GM19239 (cell line): ENCODE data around the gene SHISA5.

Experiments used
- DNase-seq: peaks from one replicate; pipeline ENCODE4 v3.0.0; 2011; ENCODE audit warnings: low spot score; ENCODE audit not compliant: insufficient read length
- FAIRE-seq: peaks from 2 replicates; lab custom pipeline; 2011; peaks lifted over from hg19 to GRCh38; lab: Jason Lieb, UNC

SHISA5 gene

DNA sequence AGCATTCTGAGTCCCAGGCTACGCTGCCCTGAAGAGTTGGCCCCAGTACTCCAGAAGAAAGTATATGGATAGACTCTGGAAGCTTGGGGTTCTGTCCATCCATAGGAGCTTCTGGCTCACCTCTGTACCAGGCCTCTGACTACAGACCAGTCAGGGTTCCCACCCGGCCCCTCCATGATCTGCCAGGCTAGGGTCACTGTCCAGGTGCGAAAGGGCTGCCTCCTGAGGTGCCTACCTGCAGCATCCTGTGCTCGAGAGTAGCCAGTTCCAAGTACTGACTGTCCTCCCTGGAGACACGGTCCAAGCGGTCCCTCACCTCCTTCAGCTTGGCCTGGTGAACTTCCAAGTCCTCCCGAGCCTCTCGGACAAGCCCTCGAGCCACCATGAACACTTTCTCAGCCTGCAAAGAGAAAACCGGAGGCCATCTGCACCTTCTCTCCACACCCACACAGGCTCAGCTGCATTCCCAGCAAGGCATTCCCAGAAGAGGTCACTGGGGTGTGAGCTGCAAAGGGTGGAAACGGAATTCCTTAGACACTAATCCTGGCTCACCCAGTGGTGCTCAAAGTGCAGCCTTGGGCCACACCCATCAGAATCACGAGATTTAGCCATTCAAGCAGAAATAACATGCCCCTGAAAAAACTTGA lies 70.4 kb downstream of the SHISA5 start:
- FAIRE-seq = no peak
- no peak for DNase-seq

DNA sequence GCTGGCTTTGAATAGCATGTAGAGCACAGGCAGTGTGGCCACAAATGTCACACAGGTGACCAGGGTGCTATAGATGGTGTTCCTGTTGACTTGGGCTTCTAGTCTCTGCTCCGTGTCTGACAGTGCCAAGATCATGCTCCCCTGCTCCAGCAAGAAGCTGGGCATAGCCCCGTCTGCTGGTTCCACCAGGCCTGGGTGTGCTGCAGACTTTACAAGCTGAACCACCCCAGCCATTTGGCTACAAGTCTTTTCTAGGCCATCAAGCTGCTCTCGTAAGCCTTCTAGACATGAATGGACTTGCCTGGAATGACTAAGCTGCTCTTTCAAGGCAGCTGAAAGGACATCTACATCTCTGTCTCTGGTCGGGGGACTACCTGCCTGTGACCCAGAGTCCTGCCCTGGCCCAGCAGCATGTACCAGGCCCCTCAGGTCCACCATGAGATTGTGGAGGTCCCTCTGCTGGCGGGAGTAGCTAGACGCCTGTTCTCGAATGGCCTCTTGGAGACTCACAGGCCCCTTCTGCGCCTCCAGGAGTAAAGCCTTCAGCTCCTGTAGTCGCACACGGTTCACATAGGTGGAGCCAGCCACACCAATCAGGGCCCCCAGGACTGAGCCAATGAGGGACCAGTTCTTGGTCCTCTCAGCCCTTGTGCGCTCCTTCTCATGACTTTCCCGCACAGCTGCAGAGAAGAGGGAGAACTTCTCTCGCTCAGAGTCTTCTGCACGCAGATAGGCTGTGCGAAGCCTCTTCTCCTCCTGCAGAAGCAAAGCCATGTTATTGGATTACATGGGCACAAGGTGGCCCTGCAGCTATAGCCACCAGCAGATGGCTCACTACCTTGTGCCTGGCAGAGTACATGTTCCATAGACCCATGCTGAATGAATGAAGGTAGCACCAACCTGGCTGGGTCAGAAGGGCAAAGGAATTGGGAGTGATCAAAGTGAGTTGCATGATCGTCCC lies 71.3 kb downstream of the SHISA5 start:
- no peak for DNase-seq
- FAIRE-seq = no peak

DNA sequence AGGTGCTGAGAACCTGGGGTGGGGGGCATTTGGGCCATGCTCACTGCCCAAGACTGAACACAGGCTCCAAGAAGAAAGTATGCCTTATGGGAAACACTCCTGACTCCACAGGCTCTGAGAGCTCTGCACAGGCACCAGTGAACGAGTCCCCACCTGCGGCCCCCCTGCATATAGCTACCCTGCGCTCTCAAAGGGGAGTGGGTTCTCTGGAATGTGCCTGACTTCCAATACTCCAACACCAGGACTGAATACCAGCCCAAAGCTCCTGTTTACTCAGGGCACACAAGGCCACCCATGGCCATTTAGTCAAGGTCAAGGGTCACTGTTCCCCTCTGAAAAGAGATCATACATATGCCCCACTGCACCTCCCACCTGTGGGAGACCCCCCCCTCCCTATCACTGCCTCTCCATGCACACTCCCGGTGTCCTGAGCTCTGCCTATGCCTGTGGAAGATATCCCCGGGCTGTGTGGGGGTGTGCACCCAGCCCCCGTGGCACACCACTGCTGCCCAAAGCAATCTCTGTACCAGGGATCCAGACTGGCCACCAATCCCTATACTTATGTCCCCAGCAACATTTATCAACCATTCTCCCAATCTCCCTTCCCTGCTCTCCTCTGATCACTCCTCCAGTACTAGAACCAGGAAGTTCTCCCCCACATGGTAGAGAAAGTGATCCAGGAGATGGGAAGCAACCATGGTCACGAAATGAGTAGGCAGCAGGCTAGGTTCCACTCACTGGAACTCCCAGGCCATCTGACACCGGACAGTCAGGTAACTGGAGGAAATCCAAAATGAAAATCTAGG lies 72.5 kb downstream of the SHISA5 start:
- no peak for DNase-seq
- FAIRE-seq = no peak

DNA sequence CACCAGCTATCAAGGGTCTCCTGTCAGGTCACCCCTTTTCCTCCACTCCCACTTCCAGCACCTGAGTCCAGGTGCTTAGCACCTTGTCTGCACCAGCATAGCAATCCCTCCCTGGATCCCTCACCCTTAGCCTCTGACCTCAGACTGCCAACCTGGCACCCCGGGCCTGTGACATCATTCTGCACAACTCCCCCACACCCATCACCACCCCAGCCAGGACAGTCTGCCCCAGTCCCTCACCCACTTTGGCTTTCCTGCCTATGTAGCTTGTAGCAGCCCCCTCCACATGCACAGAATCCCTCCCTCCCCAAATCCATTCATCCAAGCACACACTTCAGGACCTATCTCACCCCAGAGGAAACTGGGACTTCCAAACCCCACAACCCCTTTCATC lies 73.3 kb downstream of the SHISA5 start:
- FAIRE-seq (no peak), DNase-seq (no peak)

DNA sequence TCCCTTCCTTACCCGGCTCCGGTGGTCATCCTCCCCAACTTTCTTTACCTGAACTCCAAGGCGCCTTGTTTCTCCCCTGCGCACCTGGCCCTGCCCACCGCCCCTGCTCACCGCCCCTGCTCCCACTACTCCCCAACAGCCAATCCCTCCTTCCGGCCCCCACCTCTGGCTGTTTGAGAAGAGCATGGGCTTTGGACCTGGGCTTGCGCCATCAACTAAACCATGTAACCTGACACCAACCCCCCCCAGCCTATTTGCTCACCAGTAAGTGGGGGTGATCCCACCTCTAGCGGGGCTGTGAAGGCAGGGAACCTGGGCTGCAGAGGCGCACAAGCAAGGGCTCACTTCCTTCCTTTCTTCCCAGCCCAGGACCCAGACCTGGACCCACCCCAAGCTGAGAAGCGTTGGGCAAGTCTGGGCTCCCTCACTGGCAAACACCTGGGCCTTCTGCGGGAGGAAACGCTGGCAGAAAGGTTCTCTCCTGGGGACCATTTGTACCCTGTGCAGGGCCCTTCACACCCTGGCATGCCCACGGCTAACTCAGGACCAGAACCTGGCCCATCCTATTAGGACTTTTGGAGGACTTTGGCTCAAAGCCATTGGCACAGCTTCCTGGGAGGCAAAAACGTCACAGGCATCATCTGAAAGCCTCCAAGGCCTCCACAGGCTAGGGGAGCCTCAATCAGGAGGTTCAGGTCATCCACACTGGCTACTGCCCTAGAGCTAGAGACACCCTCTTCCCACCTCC lies 73.8 kb downstream of the SHISA5 start, which contains the start of gene PLXNB1:
Gene PLXNB1, minus strand, starts transcription at position 127 of the 748 bp plus-strand sequence. CDS start 5,475 bp downstream, outside the sequence.
- DNase-seq (no peak), FAIRE-seq (no peak)

DNA sequence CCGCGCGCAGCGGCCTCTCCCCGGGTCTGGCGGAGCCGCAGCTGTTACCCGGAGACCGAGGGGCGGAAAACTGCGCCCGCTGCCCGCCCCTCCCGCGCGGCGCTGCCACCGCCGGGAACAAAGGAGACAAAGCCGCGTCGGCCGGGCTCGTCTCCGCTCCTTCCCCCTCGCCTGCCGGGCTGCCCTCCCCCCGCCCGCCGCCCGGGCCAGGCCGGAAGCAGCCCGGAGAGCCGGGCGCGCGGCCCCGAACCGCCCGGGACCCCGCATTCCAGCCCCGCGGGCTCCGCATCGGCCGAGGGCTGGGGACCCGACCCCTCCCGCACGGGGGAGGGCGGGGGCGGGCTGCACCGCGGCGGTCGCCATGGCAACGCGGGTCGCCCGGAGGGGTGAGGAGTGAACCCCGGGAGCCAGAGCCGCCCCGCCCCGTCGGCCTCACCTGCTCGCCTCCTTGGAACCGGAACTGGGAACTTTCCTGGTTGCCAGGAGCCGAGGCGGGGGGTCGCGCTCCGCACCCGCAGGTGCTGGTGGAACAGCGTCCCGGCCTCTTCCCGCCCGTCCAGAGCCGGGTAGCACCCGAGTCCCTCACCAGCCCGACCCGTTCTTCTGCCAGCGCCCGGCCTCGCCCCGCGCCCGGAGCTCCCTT lies 74.5 kb downstream of the SHISA5 start:
- FAIRE-seq = peak; percentile 71
- peak; percentile 78 for DNase-seq

DNA sequence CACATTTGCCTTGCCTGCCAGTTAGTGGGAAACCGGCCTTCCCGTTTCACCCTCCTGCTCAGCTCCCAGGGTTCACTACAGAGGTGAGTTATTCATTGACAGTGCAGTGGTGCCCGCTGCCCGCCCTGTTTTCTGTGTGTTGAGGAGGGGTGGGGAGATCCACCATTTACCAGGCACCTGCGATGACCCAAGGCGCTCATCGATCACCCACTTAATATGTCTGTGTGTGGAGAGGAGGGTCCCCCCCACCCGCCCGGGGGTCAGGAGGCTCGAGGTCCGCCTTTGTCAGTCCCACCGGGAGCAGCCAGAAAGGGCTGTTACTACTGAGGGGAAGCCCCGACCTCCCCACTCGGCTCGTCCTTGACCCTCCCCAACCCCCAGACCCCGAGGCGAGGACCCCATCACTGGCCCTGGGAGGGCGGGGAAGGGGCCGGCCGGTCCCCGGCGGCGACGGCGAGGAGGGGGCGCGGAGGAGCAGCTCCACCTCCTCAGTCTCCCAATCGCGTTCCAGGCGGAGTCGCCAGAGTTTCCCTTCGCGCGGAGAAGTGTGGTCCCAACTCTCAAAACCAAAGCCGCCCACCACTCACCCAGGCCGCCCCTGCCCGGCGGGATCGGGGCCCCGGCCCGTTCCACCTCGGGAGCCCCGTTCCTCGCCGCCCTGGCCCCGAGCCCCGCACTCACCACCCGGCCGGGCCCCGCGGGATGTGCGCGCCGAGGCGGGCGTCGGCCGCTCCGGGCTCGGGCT lies 75.2 kb downstream of the SHISA5 start:
- FAIRE-seq (peak; percentile 26), DNase-seq (no peak)

DNA sequence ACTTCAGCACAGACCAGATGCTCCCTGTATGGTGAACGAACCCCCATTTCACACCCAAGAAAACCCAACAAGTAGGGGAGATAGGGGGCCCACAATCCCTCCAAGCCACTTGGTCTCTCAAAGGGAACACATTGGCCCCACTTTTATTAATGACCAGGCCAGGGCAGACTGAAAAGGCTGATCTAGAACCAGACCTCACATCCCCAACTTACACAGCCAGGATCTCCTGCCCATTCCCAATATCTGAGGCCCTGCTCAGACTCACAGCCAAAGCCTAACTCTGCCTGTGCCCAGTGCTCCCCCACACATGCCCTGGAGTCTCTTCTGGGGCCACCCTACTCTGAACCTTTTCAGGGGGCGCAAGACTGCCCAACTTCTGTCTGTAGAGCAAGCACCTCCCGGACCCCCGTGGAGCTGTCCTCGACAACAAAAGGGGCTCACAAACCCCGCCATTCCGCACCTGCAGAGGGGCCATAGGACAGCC lies 75.8 kb downstream of the SHISA5 start:
- FAIRE-seq (peak; percentile 33), DNase-seq (no peak)

DNA sequence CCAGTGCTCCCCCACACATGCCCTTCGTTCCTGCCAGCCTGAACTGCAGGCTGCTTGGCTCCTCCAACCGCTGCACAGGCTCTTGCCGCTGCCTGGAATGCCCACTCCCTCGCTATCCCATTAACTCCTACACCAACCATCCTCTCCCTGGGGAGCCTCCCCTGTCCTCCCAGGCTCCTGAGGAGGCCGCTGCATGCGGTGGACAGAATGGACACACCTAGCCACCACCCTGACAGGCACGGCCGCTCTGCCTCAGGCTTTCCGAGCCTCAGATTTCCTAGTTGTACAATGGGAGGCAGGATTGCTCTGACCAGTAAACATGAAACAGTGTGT lies 76.4 kb downstream of the SHISA5 start:
- DNase-seq = no peak
- no peak for FAIRE-seq

DNA sequence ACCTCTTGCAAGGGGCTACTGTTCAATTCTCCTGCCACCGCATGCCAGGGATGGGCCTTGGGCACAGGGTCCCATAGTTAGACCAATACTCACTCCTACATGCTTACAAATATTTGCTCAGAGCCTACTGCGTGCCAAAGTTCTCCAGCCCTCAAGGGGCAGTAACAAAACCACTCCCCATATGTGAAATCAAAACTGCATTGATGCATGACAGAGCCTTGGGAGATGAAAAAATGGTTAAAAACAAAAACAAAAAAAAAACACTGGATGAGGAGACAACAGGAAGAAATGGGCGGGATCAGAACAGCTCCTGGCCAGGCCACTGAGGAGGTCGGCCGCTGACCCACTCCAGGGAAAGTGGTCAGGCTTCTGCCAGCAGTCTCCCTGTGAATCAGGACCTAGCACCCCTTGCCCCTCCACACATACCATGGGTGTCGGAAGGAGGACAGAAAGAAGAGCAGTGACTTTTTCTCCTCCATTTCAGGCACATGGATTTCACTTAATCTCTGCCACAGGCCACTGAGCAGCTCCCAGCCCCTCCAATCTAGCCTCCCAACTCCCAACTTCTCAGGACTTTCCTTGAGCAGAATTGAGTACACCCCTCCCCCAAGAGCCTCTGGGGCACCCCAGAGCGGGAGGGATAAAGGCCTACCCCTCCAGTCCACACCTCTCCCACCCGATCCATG lies 76.9 kb downstream of the SHISA5 start:
- FAIRE-seq = no peak
- DNase-seq = no peak

DNA sequence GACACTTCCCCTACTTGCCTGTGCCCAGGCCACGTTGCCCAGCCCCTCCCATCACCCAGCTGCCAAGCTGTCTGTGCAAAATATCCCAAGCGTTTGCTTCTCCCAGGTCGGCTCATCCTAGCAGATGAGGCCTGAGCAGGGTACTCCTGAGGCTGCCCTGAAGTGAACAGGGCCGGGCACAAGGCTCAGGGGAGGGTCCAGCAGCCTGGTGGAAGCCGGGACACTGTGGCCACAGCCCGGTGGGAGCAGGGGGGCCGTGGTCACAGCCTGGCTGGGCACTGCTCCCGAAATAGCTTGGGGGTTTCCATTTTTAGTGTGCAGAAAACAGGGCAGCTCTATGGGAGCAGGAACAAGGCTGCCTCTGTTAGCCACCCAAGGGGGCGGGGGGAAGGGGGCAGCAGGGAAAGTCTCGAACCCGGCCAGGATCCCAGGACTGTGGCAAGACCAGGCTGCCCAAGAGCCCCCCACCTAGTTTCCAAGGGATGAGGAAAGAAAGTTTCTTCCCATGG lies 77.5 kb downstream of the SHISA5 start:
- no peak for FAIRE-seq
- no peak for DNase-seq

DNA sequence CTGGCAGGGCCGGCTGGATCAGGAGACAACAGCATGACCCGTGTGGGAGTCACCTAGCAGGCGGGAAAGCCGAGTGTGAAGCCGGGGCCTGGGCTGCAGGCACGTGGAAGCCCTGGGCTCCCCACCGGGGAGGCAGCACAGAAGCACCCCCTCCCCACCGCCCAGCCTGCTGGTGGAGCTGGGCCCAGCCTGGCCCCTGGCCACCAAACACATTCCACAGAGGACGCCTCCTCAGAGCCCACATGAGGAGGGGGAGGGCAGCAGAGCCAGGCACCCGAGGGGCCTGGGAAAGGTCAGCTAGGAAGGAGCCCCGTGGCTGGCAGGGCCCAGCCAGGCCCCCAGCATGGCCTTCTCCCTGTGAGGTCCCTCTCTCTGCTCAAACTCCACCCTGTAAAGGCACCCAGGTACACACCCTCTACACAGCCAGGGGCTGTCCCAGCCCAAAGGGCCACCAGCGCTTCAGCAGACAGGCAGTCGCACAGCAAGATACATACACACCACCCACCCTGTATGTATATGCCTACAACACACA lies 78.6 kb downstream of the SHISA5 start:
- DNase-seq = no peak
- FAIRE-seq = no peak

DNA sequence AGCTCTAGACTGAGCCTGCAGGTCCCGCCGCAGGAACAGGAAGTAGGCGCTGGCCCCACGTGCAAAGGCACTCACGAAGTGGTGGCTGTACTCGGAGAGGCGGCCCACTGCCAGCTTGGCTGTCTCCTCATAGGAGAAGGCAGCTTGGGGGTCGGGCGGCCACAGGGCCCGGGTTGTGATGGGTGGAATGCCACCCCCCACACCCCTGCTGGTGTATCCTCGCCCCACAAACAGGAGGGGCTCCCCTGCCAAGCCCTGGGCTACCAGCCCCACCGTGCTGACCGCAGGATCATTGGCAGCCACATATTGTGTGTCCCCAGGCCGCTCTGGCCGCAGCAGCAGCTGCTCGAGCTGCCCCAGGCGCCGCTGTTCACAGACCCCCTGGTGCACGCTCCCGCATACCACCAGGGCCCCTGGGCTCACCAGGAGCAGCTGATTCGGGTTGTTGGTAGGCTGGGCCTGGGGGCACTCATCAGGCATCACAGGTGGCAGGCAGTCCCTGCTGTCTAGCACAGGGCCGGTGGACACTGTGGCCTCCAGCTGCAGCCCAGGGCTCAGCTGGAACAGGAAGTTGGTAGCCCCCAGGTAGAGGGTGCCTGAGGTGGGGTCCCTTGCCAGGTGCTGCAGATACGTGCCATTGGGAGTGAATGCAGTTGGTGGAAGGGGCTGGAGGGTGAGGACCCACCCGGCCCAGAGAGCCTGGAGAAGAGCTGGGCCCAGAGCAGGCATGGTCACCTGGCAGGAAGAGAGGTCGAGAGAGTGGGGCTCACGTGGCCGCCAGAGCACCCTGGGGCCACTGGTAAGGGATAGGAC lies 79.9 kb downstream of the SHISA5 start:
- no peak for DNase-seq
- FAIRE-seq = no peak

DNA sequence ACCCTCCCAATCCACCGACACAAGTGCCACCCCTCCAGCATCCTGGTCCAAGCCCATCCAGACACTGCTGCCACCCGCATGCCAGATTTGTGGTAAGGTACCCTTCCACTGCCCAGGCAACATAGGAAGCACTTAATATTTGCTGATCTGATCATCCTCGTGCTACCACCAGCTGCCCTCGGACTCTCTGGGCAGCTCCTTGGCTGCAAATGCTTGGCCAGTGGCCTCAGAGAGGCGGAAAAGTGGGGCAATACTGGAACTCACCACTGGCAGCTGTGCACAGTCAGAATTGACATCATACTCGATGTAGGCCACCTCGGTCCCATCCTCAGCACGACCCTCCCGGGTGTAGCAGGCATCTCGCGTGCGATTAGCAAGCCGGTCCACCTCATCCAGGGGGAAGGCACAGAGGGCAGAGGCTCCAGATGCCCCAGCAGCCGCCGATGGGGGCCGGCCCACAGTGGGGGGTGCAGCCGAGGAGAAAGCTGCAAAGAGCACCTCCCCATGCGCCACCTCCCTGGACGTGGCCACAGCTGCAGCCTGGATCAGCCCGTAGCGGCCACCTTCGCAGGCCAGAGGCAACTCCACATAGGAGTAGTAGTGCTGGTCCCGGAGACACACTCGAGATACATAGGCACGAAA lies 80.6 kb downstream of the SHISA5 start:
- FAIRE-seq = no peak

DNA sequence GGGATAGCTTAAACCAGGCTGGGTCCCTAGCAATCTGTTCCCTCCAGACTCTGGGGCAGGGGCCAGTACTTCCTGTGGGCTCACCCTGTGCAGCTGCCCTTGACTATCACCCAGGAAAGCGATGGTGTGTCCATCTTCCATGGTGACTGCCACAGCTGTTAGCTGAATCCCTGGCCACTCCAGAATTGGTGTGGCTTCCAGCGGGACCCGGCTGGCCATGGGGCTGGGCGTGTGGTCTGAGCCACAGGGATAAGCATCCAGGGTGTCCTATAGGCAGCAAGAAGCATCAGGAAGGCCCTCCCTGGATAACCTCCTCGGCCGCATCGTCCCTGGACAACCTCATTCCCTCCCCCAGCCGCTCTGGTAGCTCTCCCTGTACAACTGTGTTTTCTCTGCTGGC lies 81.3 kb downstream of the SHISA5 start:
- FAIRE-seq (no peak), DNase-seq (no peak)

More for the DNA sequence above, 80.6 kb downstream of the SHISA5 start:
- no peak for DNase-seq

DNA sequence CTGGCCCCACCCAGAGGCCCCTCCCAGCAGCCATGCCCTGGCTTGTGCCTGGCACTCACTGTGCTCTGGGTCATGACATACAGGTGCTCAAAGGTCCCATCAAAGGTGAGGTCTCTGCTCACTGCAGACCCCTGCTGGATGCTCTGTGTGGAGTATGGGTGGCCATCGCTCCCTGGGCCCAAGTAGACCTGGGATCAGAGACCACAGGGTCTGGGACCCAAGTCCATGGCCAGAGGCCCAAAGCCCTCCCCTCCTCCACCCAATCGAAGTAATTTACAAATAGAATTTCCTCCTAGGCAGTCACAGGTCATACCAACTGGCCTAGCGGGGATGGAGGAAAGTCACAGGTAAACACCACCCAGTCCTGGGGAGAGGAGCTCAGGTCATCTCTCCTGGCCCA lies 81.7 kb downstream of the SHISA5 start:
- no peak for FAIRE-seq
- no peak for DNase-seq
